Testis (tissue), 3 donors: Measurements from ENCODE around the gene TGFBRAP1. TPM values are rescaled to one million over a fixed set of nuclear protein-coding genes. Genes with fewer than 3 reads are reported as not detected.

ENCODE experiments used
- DNase-seq: peaks from one replicate; pipeline ENCODE4 v3.0.0-alpha.2; 2019
- H3K27ac ChIP-seq, 2 donors: fragments of 200-600 bp; sonication (generic); one replicate each; pipeline ENCODE4 v1.5.1; 2019
- H3K27me3 ChIP-seq: fragments of 200-600 bp; sonication (generic); one replicate; pipeline ENCODE4 v1.5.1; 2019
- H3K36me3 ChIP-seq: fragments of 200-600 bp; sonication (generic); one replicate; pipeline ENCODE4 v1.5.1; 2017; ENCODE audit warnings: low read depth; ENCODE audit errors: missing control alignments
- H3K4me1 ChIP-seq: fragments of 200-600 bp; sonication (generic); one replicate; pipeline ENCODE4 v1.5.1; 2019
- H3K4me3 ChIP-seq, 2 donors: fragments of 200-600 bp; sonication (generic); one replicate each; pipeline ENCODE4 v1.5.1; 2017 to 2019
- H3K9me3 ChIP-seq: fragments of 200-600 bp; sonication (generic); one replicate; pipeline ENCODE4 v1.5.1; 2017
- POLR2A ChIP-seq: fragments of 450-650 bp; IDR thresholded peaks from one replicate; pipeline ENCODE4 v1.6.1; 2017; ENCODE audit warnings: antibody characterized with exemption, mild to moderate bottlenecking, moderate library complexity
- WGBS, 2 donors: methylation state at CpG; one replicate each; pipeline ENCODE4 v1.1.5; 2018; 5-methylcytosine and 5-hydroxymethylcytosine counted together
- intact Hi-C: fragments of 100-400 bp; cut with DNase I; formaldehyde crosslinking; loops from one replicate; pipeline ENCODE4 v1.15.1; 2023; ENCODE audit warnings: low total_unique reads
- polyA plus RNA-seq: library from polyadenylated mRNA; stranded (reverse); fragments of 350-450 nt; fragmentation: Illumina TruSeq; extraction: RNeasy Lipid Tissue Mini Kit (QIAGEN cat#74804); gene quantifications from one replicate; pipeline ENCODE4 v1.2.3, GENCODE V29; 2014; ENCODE audit warnings: low read depth, low replicate concordance; ENCODE audit not compliant: insufficient read depth
- total RNA-seq, 2 donors: library from RNA; depleted of rRNA; stranded (reverse); fragments of >200 nt; gene quantifications; one replicate each; pipeline ENCODE4 v1.2.3, GENCODE V29; 2016
- TF ChIP-seq, protein P1 (sequence below), 3 experiments: fragments of 450-650 bp in 2 of 3; fragments of 200-600 bp in 1 of 3; sonication (generic) in 1 of 3; IDR thresholded peaks; one replicate each; pipeline ENCODE4 v1.5.1; 2016 to 2019; ENCODE audit warnings: antibody characterized with exemption in 3 of 3, mild to moderate bottlenecking in 2 of 3, moderate library complexity in 1 of 3

TGFBRAP1 gene
- total and polyA plus RNA-seq, 3 donors from 2014 or later = 7.3 to 16.3 (median 10.8) TPM

- Histone ChIP-seq H3K36me3 (no peaks in the 10 kb centered on the region), H3K27me3 (no peaks in the 10 kb centered on the region), H3K9me3 (no peaks in the 10 kb centered on the region), H3K4me1 (no peaks in the 10 kb centered on the region), H3K27ac (no peak overlapping the region), H3K4me3 (no peak overlapping the region)
- DNase-seq = no peak
- no peak for TF ChIP-seq POLR2A
- TF ChIP-seq, protein P1, sequence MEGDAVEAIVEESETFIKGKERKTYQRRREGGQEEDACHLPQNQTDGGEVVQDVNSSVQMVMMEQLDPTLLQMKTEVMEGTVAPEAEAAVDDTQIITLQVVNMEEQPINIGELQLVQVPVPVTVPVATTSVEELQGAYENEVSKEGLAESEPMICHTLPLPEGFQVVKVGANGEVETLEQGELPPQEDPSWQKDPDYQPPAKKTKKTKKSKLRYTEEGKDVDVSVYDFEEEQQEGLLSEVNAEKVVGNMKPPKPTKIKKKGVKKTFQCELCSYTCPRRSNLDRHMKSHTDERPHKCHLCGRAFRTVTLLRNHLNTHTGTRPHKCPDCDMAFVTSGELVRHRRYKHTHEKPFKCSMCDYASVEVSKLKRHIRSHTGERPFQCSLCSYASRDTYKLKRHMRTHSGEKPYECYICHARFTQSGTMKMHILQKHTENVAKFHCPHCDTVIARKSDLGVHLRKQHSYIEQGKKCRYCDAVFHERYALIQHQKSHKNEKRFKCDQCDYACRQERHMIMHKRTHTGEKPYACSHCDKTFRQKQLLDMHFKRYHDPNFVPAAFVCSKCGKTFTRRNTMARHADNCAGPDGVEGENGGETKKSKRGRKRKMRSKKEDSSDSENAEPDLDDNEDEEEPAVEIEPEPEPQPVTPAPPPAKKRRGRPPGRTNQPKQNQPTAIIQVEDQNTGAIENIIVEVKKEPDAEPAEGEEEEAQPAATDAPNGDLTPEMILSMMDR (IDR thresholded peaks at IDR 0.05) = no peak
- intact Hi-C loops = no loop called here
- WGBS, 2 donors = 81 to 96% methylated on average over 2 of the region's 2 CpGs
Measured at GRCh38 chr2:105291981-105292380, 37.6 kb downstream of the TGFBRAP1 start.

GRCh38 chr2:105290981-105291660 is 38.4 kb downstream of the TGFBRAP1 start:
- no peak for DNase-seq

DNA sequence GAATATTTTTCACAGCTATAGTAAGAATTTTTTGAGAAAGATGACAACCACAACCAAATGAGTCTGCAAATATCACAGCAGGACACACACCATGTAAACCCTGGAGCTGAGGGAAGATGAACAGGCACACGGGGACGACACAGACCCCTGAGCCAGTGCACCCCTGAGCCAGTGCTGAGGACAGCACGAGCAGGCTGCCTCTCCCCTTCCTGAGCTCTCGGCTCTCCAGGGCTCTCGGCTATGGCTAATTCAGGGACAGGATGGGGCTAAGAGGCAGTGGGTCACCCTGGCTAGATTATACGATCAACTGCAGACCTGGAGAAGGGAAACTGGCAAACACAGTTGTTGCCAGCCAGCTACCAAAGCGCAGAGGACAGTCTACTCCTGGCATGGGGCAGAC is 41.4 kb downstream of the TGFBRAP1 start:
- no peak overlapping the region for H3K27ac ChIP-seq
- TF ChIP-seq, protein P1 (IDR thresholded peaks at IDR 0.05) = no peak
- TF ChIP-seq POLR2A = no peak
- no peaks in the 10 kb centered on the region for H3K9me3 ChIP-seq
- H3K36me3 ChIP-seq = no peaks in the 10 kb centered on the region
- DNase-seq = no peak
- intact Hi-C loops = no loop called here
- no peaks in the 10 kb centered on the region for H3K4me1 ChIP-seq
- H3K27me3 ChIP-seq = no peaks in the 10 kb centered on the region
- H3K4me3 ChIP-seq = no peak overlapping the region
- WGBS, 2 donors = 92 to 94% methylated on average over 7 of the region's 7 CpGs

More at GRCh38 chr2:105290981-105291660, 38.4 kb downstream of the TGFBRAP1 start:
- Histone ChIP-seq H3K4me3 (no peak overlapping the region), H3K4me1 (no peaks in the 10 kb centered on the region), H3K36me3 (no peaks in the 10 kb centered on the region), H3K27me3 (no peaks in the 10 kb centered on the region), H3K27ac (no peak overlapping the region), H3K9me3 (no peaks in the 10 kb centered on the region)
- intact Hi-C loops = no loop called here
- TF ChIP-seq, protein P1 (IDR thresholded peaks at IDR 0.05) = no peak
- no peak for TF ChIP-seq POLR2A
- WGBS, 2 donors = 92 to 94% methylated on average over 6 of the region's 6 CpGs

GRCh38 chr2:105287692-105288091 is 41.8 kb downstream of the TGFBRAP1 start:
- no peak overlapping the region for H3K27ac ChIP-seq
- H3K4me3 ChIP-seq = no peak overlapping the region
- TF ChIP-seq POLR2A = no peak
- TF ChIP-seq, protein P1 (IDR thresholded peaks at IDR 0.05) = peak in 2 of 3 experiments; percentile 12 to 27
- H3K9me3 ChIP-seq = no peaks in the 10 kb centered on the region
- 57 to 60% methylated on average over 5 of the region's 5 CpGs for WGBS, 2 donors
- H3K4me1 ChIP-seq = no peaks in the 10 kb centered on the region
- intact Hi-C loops = no loop called here
- no peaks in the 10 kb centered on the region for H3K27me3 ChIP-seq
- peak; percentile 40 for DNase-seq
- H3K36me3 ChIP-seq = no peaks in the 10 kb centered on the region

GRCh38 chr2:105283532-105283931 is 46.0 kb downstream of the TGFBRAP1 start:
- no peaks in the 10 kb centered on the region for H3K4me1 ChIP-seq
- H3K4me3 ChIP-seq = no peak overlapping the region
- intact Hi-C loops = no loop called here
- TF ChIP-seq, protein P1 (IDR thresholded peaks at IDR 0.05) = no peak
- TF ChIP-seq POLR2A = no peak
- no peak for DNase-seq
- WGBS, 2 donors = 93 to 95% methylated on average over 4 of the region's 4 CpGs
- no peaks in the 10 kb centered on the region for H3K27me3 ChIP-seq
- no peaks in the 10 kb centered on the region for H3K9me3 ChIP-seq
- H3K27ac ChIP-seq = no peak overlapping the region
- H3K36me3 ChIP-seq = no peaks in the 10 kb centered on the region
